NCI-H146 treated with DMSO at 0.1 percent for 48 hours (cell line): ENCODE data around the gene PDILT.

Source experiments
- DNase-seq: peaks from one replicate; lab custom pipeline; 2025; ENCODE audit not compliant: unreplicated experiment; lab: John Stamatoyannopoulos, UW

The PDILT gene

DNA sequence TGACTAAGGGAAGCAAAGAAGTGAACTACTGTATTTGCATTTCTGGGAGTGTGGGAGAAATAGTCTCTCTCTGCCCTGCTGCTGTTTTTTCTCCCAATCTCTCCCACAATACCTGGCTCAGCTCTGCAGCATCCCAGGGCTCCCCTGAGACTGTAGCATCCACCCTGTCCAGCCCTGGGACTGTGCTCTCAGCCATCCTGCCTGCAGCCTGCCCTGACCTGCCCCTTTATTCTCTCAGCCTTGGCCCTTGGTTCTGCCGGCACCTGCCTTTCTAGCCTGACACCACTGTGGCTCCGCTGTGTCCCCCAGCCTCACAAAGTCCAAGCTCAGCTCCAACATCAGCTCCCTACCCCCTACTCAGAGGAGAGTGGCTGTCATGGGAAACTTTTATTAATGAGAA lies 1.9 kb downstream of the PDILT start:
- DNase-seq, result no peak

DNA sequence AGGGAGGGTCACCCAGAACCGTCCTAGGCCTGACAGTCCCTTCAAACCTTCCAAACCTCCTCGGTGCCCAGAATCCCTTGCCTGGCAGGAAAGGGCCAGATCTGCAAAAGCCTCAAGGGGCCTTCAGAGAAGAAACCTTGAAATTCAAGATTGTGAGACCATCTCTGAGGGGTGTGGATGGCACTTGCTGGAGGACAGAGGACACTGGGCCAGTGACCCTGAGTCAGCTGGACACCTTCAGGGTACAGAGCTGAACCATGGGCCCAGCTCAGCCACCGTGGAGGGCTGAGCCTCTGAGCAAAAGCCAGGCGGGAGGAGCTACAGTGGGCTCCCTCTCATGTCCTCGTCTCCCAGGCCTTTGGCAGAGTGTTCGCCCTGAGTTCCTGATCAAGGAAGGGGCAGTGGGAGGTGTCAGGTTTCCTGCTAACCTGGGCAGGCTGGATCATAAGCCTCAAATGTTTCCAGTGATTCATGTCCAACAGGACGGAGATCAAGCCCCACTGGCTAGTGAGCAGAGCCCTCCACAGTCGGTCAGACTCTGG lies 3.0 kb downstream of the PDILT start:
- no peak for DNase-seq

DNA sequence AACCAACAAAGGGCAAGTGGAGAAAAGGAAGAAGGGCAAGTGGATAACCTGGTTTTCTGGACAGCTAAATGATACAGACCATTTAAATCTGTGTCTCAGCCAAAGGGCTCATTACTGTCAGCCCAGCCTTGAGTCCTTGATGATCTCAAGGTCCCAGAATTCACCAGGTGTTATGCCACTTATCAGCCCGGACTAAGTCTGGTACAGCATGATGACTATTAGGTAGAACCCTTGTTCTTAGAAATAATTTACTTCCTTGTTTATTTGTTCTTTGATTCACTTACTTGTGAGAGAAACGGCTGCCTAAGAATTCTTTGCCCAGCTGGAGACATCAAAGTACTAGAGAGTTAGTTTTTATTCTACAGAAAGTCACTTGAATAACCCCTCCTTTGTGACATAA lies 3.5 kb downstream of the PDILT start:
- no peak for DNase-seq

DNA sequence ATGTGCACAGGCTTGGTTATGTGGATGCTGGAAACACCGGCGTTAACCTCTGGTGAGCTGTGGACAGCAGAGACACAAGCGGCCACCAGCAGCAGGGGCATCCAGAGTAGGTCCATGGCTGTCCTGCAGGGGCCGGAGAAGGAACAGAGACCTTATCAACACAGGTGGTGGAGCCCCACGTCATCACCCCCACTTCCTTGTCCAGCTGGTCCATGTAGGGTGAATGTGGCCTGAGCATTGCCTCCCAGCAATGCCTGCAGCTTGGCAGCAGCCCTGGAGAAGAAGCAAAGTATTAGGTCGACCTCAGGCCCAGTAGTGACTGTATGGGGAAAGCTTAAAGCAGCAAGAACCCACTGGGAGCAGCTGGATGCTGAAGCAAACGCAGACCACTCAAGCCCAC lies 5.4 kb downstream of the PDILT start:
- DNase-seq, result no peak

DNA sequence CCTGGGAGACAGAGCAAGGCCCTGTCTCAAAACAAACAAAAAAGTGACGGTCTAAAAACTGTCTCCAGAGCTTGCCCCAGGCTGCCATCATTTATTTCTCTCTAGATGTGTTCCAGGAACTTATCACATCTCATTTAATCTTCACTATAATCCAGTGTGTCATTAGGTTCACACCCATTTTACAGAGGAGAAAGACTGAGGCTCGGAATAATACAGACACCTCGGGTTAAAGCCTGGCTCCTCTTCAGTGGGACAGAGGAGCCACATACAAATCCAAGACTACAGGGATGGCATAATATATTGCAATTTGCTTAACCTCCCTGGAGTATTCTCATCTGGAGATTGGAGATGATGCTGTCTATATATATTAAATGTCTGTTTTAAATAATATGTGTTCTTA lies 5.9 kb downstream of the PDILT start:
- no peak for DNase-seq

DNA sequence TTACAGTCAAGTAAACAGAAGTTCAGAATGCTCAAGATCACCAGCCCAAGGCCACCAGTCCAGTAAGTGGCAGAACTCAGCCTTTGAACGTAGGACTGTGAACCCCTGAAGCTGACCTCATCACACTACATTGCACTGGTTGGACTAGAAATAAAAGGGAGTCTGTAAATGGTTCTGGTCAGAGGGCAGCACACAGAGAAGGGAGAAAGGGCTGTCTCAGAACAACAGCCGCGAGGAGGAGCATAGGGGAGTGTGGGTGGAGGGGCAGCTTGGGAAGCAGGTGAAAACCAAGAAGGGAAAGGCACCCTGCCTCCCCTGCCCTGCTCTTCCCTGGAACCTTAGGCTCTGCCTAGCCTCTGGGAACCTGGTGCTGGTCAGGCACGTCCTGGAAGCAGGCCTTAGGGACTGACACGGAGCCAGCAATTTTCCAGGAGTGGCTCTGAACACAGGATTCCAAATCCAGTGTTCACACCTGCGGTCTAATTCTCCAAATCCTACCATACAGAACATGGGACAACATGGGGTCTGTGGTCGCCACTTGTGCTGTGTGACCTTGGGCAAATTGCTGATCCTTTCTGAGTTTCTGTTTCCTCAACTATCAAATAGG lies 7.0 kb downstream of the PDILT start:
- no peak for DNase-seq

DNA sequence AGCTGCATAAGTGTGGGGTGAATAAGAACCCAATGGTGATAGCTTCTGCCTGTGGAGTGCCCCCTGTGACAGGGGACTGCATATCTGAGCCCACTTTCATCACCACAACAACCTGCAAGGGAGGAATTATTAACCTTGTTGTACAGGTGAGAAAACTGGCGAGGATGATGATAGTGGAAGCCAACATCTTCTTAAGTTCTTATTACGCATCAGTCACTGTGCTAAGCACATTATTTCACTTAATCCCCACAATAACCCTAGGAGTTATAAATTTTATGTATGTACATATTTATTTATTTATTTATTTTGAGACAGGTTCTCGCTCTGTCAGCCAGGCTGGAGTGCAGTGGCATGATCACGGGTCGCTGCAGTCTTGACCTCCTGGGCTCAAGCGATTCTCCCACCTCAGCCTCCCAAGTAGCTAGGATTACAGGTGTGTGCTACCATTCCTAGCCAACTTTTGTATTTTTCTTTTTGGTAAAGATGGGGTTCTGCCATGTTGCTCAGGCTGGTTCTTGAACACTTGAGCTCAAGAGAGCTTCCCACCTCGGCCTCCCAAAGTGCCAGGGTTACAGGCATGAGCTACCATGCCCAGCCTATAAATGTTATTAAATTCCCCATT lies 7.6 kb downstream of the PDILT start:
- DNase-seq, result no peak

DNA sequence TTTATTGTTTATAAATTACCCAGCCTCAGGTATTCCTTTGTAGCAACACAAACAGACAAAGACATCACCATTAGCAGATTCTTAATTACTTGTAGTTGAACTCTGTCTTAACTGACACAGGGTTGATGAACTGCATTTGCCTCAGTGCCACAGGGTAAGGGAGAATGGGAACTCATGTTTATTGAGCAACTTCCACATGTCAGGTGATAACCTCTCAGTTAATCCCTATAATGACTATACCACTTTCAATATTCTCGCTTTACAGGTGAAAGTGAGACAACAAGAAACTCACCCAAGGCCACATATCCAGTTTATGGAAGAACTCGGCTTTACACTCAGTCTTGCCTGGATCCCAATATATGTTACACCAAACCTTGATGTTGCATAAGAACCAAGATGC lies 8.6 kb downstream of the PDILT start:
- no peak for DNase-seq

DNA sequence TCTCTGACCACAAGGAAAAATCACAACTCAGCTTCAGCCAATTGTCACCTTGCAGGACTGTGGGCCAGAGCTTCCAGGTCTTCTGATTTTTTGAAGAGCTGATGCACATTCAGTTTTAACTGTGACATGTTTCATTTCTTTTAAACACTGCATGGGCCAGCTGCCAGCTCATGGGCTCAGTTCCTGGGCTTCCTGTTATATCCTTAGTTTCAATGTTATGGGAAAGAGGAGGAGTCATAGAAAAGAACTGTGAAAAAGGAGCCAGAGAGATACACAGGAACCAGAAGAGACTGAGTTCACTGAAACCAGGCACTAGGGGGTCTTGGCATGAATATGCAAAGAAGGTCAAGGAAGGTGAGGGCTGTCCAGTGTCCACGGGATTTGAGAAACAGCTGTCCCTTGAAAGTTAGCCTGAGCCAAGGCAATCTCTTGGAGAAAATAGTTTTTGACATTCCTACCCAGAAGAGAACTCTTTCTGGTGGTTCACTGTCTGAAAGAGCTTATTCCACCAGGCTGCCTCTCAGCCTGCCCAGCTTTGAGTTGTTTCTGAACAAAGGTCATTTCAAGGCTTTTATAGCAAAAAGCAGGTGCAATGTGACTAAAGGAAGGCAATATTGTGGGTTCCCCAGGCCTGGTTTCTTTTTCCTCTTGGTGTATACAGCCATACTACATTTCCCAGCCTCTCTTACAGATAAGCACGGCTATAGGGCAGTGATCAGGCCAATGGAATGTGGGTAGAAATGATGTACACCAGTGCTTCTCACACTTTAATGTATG lies 10.5 kb downstream of the PDILT start:
- no peak for DNase-seq

DNA sequence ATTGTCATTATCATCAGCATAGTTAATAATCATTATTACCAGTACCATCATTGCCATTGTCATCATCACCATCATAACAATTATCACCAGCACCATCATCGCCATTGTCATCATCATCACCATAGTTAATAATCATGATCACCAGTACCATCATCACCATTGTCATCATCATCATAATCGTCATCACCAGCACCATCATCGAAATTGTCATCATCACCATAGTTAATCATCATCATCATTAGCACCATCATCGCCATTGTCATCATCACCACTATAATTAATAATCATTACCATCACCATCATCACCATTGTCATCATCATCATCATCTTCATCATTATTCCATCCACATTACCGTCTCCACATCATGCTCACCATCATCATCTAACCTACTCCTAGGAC lies 13.5 kb downstream of the PDILT start:
- no peak for DNase-seq

DNA sequence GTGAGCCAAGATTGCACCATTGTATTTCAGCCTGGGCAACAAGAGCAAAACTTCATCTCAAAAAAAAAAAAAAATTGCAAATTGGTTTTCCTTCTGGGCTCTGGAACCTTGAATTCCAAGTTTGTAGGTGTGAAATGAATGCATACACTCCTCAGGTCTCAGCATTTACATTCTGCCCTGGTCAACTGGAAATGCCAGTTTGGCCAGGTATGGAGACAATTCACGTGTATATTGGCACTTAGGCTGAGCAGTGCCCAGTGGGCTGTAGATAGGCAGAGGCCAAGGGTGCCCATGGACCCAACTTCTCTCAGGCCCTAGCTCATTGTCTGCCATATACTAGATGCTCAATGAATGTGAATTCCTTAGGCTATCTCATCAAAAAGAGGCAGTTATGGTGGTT lies 15.7 kb downstream of the PDILT start:
- no peak for DNase-seq

DNA sequence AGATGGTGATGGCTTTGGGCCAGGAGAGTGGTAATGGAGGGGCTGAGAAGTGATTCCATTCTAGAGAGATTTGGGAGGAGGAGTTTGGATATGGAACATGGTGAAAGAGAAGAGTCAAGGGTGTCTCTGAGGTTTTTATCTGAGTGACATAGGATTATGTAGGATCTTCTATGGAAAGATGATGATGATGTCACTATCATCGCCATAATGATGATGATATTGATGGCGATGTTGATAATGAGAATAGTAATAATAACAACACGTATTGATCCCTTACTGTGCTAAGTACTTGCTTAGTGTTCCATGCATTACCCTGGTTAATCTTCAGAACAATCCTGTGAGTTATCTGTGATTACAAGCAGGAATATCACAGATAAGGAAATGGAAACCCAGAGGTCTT lies 16.6 kb downstream of the PDILT start:
- DNase-seq, result no peak

DNA sequence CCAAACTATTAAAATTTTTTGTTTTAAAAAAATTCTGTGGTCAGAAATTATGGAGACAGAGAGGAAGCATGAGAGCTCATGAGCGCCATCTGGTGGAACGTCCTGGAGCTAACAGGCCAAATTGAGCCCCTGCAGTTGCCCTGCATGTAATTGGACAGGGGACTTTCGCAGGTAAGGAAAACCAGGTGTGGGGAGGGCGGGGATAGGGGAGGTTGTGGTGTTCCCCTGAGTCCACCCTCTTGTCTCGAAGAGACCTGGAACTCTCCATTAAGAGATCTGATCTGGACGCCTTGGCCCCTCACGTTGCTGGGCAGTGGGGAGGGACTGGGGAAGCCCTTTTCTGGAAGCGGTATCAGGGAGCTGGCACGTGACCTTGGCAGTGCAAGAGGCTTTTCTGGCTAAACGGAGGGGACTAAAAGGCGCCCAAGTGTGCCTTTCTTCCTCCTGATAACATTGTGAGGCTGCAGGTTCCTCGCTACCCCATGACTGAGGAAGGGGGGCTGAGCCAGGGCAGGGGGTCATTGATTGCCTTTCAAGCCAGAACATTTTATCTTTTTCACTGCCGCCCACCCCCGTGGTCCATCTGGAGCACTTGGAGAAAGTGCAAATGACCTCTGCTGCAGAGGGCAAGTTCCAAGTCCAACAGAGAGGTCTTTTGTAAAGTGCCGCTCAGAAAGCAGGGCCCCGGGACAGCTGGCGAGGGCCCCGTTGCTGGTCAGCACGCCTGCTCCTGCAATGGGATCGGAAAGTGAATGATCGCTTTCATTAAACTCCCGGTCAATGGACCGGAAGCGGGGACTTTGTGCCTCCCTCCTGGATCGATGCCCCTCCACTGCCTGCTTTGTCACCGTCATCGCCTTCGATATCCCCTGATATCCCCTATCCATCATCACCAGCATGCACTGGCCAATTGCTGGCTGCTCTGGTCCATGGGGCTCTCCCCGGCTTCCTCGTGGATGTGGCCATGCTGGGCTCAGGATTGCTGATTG lies 18.4 kb downstream of the PDILT start:
- DNase-seq, result peak; percentile 4

DNA sequence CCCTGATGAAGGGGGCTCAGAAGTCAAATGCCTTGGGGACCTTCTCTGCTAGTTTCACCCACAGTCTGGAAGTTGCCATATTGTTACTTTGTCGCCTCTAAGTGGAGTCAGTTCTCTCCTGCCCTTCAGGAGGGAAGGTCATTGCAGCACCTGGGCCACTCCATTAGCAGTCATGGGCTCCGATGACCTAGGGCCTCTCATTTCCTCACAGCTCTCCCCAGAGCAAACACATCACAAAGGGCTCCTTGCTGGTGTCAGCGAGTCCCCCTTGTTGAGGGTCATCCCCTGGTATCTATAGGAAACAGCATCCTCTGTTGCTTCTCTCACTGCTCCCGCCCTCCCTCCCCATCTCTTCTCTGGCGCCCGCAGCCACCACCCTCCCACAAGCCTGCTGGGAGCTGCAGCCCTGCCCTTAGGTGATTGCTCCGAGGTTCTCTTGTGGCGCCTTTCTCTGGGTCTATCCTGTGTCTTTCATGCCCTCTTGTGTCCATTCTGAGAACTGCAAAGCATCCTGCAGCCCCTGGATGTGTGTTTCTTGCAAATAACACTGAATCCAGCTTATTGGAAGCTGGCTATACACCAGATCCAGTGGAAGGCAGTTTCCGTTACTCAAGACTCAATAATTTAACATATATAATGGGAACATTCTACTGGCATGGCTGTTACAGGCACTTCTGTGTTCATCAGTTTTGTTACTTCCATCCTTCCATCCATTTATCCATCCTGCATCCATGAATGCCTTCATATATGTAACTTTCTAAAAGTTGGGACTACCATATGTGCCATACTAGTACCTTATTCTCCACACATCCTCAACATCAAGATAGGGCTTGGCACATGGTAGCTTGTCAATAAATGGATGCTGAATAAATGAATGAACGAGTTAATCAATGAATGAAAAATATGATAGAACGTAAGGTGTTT lies 21.2 kb downstream of the PDILT start:
- DNase-seq, result peak; percentile 66

DNA sequence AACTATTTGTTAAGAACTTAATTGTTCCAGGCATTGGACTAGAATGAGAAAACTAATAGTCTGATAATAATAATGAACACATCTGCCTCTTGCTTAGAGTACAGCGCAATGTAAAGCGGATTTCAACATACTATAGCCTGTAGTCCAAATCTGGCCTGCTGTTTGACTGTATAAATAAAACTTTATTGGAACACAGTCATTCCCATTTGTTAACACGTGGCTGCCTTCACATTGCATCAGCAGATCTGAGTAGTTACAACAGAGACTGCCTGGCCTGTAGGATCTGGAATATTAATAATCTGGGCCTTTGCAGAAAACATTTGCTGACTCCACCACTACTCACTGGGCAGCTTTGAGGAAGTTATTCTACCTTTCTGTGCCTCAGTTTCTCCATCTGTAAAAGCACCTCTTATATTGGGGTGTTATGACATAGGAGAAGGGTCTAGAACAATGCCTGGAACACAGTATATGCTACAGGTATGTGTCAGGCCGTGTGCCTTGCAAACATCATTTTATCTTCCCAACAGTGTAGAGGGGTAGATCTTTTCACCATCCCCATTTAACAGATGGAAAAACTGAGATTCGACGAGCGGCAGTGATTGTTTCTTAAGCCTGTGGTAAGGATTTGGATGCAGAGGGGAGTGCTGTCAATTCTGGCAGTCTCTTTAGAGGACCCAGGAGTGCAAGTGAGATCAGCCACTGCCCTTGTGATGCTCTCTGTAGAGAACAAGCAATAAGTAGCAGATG lies 22.2 kb downstream of the PDILT start:
- no peak for DNase-seq

DNA sequence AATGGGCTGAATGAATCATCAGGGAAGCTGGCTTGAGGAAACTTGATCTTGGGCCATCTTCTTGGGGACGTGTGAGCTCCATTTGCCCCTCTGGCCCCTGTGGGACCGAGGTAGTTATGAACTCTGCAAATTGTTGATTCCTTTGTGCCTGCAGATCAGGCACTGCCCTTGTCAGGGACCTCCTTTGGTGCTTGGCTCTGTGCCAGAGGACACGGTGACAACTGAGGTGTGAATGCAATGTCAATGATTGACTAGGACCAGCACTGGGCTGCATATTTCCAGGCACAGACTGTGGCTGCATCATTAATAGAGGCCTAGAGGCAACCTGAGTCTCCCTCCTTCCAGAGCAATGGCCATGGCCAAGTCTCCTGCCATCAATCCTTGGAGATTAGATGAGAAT lies 23.8 kb downstream of the PDILT start:
- no peak for DNase-seq

DNA sequence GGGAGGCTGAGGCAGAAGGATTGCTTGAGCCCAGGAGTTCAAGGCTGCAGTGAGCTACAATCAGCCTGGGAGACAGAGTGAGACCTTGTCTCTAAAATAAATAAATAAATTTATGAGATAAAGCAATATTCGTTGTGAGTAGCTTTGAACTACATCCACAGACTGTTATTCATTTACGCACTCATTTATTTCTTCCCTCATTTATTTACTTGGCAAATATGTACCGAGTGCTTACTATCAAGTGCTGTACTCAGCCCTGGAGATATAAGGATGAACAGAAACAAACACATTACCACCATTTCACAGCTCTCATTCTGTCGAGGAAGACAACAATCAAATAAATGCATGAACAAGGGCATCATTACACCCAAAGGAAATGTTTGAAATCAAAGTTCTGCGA lies 27.4 kb downstream of the PDILT start:
- DNase-seq, result no peak

DNA sequence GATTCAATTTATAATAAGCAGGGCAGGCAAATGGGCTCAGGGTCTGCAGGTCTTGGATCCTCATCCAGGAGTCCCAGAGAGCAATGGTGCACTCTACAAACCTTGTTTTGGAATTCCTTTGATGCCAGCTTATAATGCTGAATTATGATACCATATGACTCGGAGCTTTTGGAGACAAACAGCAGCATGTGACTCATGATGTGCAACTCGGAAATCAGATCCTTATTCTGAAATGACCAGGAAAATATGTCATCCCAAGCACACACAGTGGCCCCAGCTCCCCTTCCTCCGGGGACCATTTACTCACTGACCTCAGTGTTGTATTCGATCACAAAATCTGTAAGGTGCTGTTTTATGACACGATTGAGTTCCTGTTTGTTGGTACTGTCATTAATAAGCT lies 31.8 kb downstream of the PDILT start:
- no peak for DNase-seq

DNA sequence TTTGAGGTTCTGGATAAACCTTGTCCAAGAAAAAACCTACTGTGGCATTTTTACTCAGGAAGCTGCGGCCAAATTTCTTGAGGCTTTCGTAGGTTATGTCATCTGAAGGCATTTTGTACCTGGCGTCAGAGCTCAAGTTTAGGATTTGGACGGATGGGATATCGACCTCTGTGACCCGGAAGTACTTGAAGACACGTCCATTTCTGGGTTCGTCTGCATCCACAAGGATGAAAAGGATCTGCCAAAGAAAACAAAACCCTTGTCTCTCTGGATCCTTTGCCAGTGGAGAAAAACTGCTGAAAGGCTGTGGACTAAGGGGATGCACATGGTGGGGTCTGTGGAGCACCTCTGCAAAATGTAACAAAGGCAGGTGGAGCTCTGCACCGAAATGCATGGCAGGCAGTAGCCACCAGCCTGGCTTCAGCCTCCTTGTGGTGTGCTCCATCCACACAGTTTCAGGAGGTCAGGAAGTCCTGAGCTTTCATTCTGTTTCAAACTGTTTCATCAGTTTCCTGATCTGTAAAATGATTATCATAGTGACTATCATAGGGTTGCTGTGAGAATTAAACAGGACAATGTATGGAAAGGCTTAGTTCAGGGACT lies 35.0 kb downstream of the PDILT start:
- DNase-seq, result no peak
